ENCODE results near the gene TGFB2. TPM values are rescaled to one million over a fixed set of nuclear protein-coding genes. Genes with fewer than 3 reads are reported as not detected.

The TGFB2 gene
- total RNA-seq, 4 donors from 2014 or later, result 0.40 to 1.9 (median 0.57) TPM

DNA sequence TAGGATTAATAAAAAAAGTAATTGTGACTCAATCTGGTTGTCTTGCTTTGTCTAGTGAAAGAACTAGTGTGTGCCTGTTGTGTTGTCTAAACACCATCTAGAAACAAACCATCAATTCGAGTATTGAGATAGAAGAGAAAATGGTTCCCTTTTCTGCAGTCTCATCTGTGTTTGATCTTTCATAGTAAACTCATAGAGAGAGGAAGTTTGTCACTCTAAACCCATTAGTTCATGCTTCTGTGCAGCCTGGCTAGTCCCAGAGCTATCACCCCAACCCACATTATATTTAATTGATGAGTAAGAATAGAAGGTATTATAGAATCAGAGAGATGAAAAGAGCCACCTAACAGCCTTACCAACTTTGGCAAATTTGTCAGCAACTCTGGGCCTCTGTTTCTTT is 99.5 kb downstream of the TGFB2 start:
- Histone ChIP-seq H3K4me3 (no peak overlapping the region), H3K27me3 (no peaks in the 10 kb centered on the region), H3K9me3 (no peaks in the 10 kb centered on the region), H3K36me3 (no peaks in the 10 kb centered on the region), H3K27ac (no peak overlapping the region), H3K4me1 (no peaks in the 10 kb centered on the region)
- 50 to 63% methylated on average over 1 of the region's 1 CpG for WGBS, 2 donors
- TF ChIP-seq POLR2A (IDR thresholded peaks at IDR 0.05), result no peak
- TF ChIP-seq, protein P1, sequence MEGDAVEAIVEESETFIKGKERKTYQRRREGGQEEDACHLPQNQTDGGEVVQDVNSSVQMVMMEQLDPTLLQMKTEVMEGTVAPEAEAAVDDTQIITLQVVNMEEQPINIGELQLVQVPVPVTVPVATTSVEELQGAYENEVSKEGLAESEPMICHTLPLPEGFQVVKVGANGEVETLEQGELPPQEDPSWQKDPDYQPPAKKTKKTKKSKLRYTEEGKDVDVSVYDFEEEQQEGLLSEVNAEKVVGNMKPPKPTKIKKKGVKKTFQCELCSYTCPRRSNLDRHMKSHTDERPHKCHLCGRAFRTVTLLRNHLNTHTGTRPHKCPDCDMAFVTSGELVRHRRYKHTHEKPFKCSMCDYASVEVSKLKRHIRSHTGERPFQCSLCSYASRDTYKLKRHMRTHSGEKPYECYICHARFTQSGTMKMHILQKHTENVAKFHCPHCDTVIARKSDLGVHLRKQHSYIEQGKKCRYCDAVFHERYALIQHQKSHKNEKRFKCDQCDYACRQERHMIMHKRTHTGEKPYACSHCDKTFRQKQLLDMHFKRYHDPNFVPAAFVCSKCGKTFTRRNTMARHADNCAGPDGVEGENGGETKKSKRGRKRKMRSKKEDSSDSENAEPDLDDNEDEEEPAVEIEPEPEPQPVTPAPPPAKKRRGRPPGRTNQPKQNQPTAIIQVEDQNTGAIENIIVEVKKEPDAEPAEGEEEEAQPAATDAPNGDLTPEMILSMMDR (IDR thresholded peaks at IDR 0.05), result no peak
- no peak for DNase-seq
- intact Hi-C loops (cut with DNase I), result no loop called here

DNA sequence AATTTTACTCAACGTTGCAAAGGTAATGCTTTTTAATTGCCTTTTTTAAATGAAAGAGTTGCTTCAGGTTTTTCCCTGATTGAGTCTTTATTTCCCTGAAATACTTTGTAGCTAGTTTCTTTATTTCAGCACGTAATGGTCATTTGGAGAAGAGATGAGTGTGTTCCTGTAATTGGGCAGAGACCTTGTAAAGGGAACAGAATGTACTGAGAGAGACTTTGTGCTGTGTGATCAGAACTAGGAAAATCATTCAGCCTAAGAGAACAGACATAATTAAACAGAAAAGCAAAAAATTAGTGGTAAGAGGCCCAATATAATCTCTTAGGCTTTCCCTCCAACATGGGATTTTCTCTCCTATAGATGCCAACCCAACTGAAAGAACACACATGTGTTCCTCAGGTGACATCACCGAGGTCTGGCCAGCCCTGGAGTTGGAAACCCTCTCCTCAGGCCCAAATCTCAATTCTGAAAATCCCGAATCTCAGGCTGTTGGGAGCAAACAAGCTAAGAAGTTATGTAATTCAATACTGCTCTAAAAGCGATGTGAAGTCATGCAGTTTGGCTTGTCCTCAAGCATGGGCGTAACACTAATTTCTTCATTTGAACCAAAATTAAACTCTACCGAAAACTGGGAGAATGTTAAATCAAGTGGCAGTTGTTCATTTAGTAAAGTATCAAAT is 102.0 kb downstream of the TGFB2 start:
- WGBS, 2 donors, result 85 to 92% methylated on average over 7 of the region's 7 CpGs
- Histone ChIP-seq H3K4me1 (no peaks in the 10 kb centered on the region), H3K36me3 (no peaks in the 10 kb centered on the region), H3K9me3 (no peaks in the 10 kb centered on the region), H3K4me3 (no peak overlapping the region), H3K27me3 (no peaks in the 10 kb centered on the region), H3K27ac (peak overlapping the region in 2 of 4 donors; percentile 44 to 51)
- intact Hi-C loops (cut with DNase I), result no loop called here
- no peak for TF ChIP-seq POLR2A (IDR thresholded peaks at IDR 0.05)
- TF ChIP-seq, protein P1 (IDR thresholded peaks at IDR 0.05), result no peak
- DNase-seq, result no peak

DNA sequence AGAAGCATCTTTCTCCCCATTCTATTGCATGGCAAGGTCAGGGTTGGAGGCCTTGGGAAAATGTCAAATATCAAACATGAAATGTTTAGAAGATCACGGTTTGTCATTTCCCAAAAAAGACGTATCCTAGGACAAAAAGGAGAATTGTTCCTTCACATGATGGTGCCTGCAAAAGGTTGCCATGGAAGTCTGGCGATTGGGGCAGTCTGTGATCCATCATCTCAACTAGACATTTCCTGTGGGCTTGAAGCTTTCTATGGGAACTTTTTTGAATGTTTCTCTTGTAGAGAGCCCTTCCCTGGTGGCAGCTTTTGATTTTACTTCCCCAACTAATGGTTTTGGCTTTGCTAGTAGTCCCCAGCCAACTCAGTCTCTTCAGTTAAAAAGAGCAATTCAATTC is 106.3 kb downstream of the TGFB2 start:
- WGBS, 2 donors, result 55 to 58% methylated on average over 3 of the region's 3 CpGs
- no peaks in the 10 kb centered on the region for H3K27me3 ChIP-seq
- no peaks in the 10 kb centered on the region for H3K9me3 ChIP-seq
- no peaks in the 10 kb centered on the region for H3K36me3 ChIP-seq
- TF ChIP-seq, protein P1 (IDR thresholded peaks at IDR 0.05), result no peak
- no peak for TF ChIP-seq POLR2A (IDR thresholded peaks at IDR 0.05)
- no peak for DNase-seq
- intact Hi-C loops (cut with DNase I), result no loop called here
- no peak overlapping the region for H3K27ac ChIP-seq
- no peak overlapping the region for H3K4me3 ChIP-seq
- no peaks in the 10 kb centered on the region for H3K4me1 ChIP-seq

DNA sequence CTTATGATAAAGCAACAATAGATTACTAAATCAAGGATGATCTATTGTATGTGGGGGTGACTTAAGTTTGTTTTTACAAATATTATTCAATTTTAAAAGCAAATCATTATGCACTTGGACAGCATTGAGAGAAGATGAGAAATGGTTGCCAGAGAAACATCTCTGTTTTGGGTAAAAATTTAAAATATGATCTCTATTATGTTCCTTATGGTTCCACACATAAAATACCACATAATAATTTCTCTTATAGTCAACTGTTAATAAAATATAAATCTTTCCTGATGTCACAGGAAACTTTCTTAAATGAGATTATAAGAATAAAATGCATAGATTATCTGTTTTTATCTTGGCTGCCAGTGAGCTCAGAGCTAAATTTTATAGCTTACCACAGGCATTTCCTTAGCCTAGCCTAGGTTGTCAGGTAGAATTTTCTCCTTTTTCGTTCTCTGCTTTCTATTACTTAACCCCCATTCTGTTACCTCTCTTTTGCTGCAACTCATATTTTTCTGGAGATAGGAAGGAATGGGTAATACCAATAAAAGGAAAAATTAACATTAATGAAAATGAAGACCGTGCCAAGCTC is 109.7 kb downstream of the TGFB2 start:
- Histone ChIP-seq H3K27me3 (no peaks in the 10 kb centered on the region), H3K4me3 (no peak overlapping the region), H3K36me3 (no peaks in the 10 kb centered on the region), H3K27ac (no peak overlapping the region), H3K4me1 (peaks cover 4 to 6% (median 4%) of the 10 kb centered on the region in 3 donors), H3K9me3 (no peaks in the 10 kb centered on the region)
- 84 to 88% methylated on average over 2 of the region's 2 CpGs for WGBS, 2 donors
- DNase-seq, result no peak
- no peak for TF ChIP-seq POLR2A (IDR thresholded peaks at IDR 0.05)
- TF ChIP-seq, protein P1 (IDR thresholded peaks at IDR 0.05), result no peak
- intact Hi-C loops (cut with DNase I), result no loop called here

DNA sequence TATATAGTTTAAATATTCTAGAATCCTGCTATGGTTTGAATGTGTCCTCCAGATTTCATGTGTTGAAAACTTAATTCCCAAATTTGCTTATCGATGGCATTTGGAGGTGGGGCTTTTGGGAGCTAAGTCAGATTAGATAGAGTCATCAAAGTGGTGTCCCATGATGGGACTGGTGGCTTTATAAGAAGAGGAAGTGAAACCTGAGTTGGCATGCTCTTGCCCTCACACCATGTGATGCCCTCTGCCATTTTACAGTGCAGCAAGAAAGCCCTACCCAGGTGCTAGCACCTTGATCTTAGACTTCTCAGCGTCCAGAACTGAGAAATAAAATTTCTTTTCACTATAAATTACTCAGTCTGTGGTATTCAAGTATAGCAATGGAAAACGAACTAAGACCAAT is 111.3 kb downstream of the TGFB2 start:
- intact Hi-C loops (cut with DNase I), result no loop called here
- no peak for TF ChIP-seq POLR2A (IDR thresholded peaks at IDR 0.05)
- TF ChIP-seq, protein P1 (IDR thresholded peaks at IDR 0.05), result no peak
- H3K27me3 ChIP-seq, result no peaks in the 10 kb centered on the region
- H3K9me3 ChIP-seq, result no peaks in the 10 kb centered on the region
- H3K4me3 ChIP-seq, result no peak overlapping the region
- peaks cover 9 to 15% (median 12%) of the 10 kb centered on the region in 3 donors for H3K4me1 ChIP-seq
- no peak overlapping the region for H3K27ac ChIP-seq
- no peak for DNase-seq
- H3K36me3 ChIP-seq, result no peaks in the 10 kb centered on the region
- 84 to 85% methylated on average over 3 of the region's 3 CpGs for WGBS, 2 donors
